Bronchial epithelial cell (primary cell): Measurements from ENCODE around the gene RAD54L2. TPM values are rescaled to one million over a fixed set of nuclear protein-coding genes. Genes with fewer than 3 reads are reported as not detected.
A peak's percentile ranks its signal among the peaks of the same experiment; 100 is the strongest.
"Not testable (repeated sequence)": the region's sequence is repeated elsewhere in the genome, so short reads cannot be mapped to it uniquely, and the experiment has no call there.

Experiments used
- DNase-seq: peaks from one replicate; pipeline ENCODE4 v3.0.0-alpha.2; 2010; ENCODE audit warnings: low read depth
- FAIRE-seq: peaks from 2 replicates; lab custom pipeline; 2011; peaks lifted over from hg19 to GRCh38; lab: Jason Lieb, UNC
- H3K27me3 ChIP-seq: 2 replicates; pipeline ENCODE4 v1.5.1; 2011; ENCODE audit warnings: low read length; ENCODE audit not compliant: control insufficient read depth, insufficient read depth
- H3K36me3 ChIP-seq: 2 replicates; pipeline ENCODE4 v1.5.1; 2011; ENCODE audit warnings: low read length; ENCODE audit not compliant: control insufficient read depth, insufficient read depth
- H3K4me3 ChIP-seq: 2 replicates; pipeline ENCODE4 v1.5.1; 2011; ENCODE audit warnings: mild to moderate bottlenecking, low read depth, low read length, control low read depth
- CTCF ChIP-seq: IDR thresholded peaks from 2 replicates; pipeline ENCODE4 v1.5.1; 2011; ENCODE audit warnings: mild to moderate bottlenecking, moderate library complexity, low read length, control low read depth, inconsistent platforms; ENCODE audit not compliant: insufficient read depth, severe bottlenecking
- total RNA-seq: library from RNA; depleted of rRNA; stranded (reverse); fragments of >200 nt; gene quantifications from 2 replicates; pipeline ENCODE4 v1.2.1, GENCODE V29; 2014

RAD54L2 gene
- total RNA-seq, 1 donor from 2014 or later: 14.2 TPM

- Histone ChIP-seq H3K27me3 (no peaks in the 10 kb centered on the region), H3K36me3 (no peaks in the 10 kb centered on the region), H3K4me3 (no peak overlapping the region)
- DNase-seq (no peak), FAIRE-seq (no peak)
- no peak for TF ChIP-seq CTCF
Observed at GRCh38 chr3:51522273-51522962, 16.1 kb upstream of the RAD54L2 start.

GRCh38 chr3:51524874-51525273 is 13.6 kb upstream of the RAD54L2 start:
- H3K36me3 ChIP-seq, H3K4me3 ChIP-seq, FAIRE-seq, DNase-seq, H3K27me3 ChIP-seq: not testable (repeated sequence)

DNA sequence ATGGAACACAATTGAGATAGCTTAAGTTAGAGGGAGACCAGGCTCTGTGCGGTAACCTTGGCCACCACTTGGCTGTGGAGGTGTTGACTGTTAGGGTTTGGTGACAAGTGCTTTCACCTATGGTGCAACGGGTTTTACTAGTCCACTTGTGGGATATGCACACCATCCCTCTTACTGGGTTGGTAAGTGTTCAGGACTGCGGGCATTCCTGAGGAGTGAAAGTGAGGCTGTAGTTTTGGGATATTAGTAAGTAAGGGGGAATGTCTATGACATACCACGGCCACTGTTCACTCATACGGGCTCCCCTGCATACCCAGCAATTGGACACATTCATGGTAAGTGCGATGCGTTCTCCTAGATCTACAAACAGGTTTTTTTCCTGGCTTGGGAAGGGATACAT is 8.0 kb upstream of the RAD54L2 start:
- no peak overlapping the region for H3K4me3 ChIP-seq
- TF ChIP-seq CTCF: no peak
- FAIRE-seq: no peak
- no peaks in the 10 kb centered on the region for H3K27me3 ChIP-seq
- no peaks in the 10 kb centered on the region for H3K36me3 ChIP-seq
- no peak for DNase-seq

DNA sequence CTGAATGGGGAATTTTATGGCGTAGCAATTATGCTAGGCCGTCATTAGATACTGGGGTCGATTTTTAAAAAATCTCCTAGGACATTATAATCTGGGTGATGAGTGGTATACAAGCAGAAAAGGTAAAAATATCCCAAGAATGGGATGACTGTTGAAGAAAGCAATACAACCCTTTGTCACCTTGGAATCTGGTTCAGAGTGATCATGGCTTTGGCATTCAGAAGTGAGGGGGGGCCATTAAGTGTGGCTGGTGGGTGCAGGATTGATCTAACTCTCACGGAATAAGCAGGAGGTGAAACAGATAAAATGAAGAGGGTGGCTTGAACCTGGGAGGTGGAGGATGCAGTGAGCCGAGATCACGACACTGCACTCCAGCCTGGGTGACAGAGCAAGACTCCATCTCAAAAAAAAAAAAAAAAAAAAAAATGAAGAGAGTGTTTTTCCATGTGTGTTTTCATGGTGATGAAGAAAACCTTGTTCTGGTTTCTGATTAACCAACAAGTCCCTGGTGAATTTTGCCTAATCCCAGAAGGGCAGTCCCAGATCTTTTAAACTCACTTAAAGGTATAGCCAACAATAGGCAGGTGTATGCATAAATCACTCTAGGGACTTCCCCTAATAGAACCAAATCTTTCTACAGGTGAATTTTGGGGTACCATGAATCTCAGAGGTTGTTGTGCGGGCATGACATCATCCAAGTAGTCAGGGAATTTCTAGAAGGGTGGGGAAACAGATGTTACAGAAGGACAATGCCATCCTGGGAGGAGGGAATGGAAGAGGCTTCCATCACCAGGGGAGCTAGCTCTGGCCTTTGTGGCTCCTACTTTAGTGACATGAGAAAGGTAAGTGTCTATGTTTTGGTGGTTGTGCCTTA is 3.1 kb upstream of the RAD54L2 start:
- Histone ChIP-seq H3K27me3 (no peaks in the 10 kb centered on the region), H3K36me3 (no peaks in the 10 kb centered on the region), H3K4me3 (no peak overlapping the region)
- FAIRE-seq (no peak), DNase-seq (no peak)
- no peak for TF ChIP-seq CTCF

GRCh38 chr3:51537631-51538030 is 888 bp upstream of the RAD54L2 start:
- FAIRE-seq, H3K27me3 ChIP-seq, DNase-seq, H3K36me3 ChIP-seq: not testable (repeated sequence)
- peak overlapping the region; percentile 51 for H3K4me3 ChIP-seq

DNA sequence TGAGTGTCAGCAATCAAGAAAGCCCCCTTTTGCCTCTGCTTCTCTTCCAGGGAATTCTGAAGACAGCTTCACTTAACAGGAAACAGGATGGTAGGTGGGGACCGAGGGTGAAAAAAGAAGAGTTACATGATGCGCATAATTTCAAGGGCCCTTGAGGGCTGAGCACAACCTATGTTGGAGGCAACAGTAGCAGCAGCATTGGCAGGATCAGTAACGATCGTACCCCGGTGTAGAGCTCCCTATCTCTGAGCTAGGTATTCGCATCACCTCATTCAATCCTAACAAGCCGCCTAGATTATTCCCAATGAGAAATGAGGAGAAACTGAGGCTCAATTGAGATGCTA is 432 bp upstream of the RAD54L2 start:
- FAIRE-seq (no peak), DNase-seq (peak; percentile 17)
- H3K27me3 ChIP-seq: no peaks in the 10 kb centered on the region
- no peak for TF ChIP-seq CTCF
- H3K36me3 ChIP-seq: no peaks in the 10 kb centered on the region
- H3K4me3 ChIP-seq: peak overlapping the region; percentile 51
